Fibroblast of villous mesenchyme (primary cell): ENCODE data around the gene POFUT2. TPM values are rescaled to one million over a fixed set of nuclear protein-coding genes. Genes with fewer than 3 reads are reported as not detected.

ENCODE experiments used
- DNase-seq: peaks from one replicate; pipeline ENCODE4 v3.0.0-alpha.2; 2010; ENCODE audit warnings: low read depth
- H3K4me3 ChIP-seq: 2 replicates; pipeline ENCODE4 v1.5.1; 2011; ENCODE audit warnings: low read depth, mild to moderate bottlenecking, low read length
- total RNA-seq: library from RNA; depleted of rRNA; stranded (reverse); fragments of >200 nt; gene quantifications from 2 replicates; pipeline ENCODE4 v1.2.3, GENCODE V29; 2012
- TF ChIP-seq, protein P1 (sequence below): IDR thresholded peaks from 2 replicates; pipeline ENCODE4 v1.5.1; 2012; ENCODE audit warnings: low read depth, mild to moderate bottlenecking, low read length; ENCODE audit not compliant: insufficient read depth

Gene POFUT2
- total RNA-seq, 1 donor, result 60.0 TPM

DNA sequence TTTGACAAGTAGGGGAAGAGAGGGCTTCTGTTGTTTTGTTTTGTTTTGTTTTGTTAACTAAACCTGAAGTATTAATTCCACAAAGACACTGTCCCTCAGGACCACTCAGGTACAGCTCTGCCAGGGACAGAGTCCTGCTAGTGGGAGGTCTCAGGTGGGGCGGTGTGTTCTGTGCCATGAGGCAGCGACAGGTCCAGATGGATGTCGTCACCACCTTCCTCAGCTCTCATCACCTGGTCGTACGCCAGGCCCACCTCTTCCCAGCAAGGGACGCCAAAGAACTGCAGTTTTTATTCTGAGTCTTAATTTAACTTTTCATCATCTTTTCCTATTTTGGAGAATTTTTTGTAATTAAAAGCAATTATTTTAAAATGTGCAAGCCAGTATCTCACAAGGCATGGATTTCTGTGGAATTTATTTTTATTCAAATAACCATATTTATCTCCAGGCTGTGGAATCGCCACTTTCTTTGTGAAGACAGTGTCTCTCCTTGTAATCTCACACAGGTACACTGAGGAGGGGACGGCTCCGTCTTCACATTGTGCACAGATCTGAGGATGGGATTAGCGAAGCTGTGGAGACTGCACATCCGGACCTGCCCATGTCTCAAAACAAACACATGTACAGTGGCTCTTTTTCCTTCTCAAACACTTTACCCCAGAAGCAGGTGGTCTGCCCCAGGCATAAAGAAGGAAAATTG, 62.5 kb downstream of the POFUT2 start:
- no peak overlapping the region for H3K4me3 ChIP-seq
- TF ChIP-seq, protein P1, sequence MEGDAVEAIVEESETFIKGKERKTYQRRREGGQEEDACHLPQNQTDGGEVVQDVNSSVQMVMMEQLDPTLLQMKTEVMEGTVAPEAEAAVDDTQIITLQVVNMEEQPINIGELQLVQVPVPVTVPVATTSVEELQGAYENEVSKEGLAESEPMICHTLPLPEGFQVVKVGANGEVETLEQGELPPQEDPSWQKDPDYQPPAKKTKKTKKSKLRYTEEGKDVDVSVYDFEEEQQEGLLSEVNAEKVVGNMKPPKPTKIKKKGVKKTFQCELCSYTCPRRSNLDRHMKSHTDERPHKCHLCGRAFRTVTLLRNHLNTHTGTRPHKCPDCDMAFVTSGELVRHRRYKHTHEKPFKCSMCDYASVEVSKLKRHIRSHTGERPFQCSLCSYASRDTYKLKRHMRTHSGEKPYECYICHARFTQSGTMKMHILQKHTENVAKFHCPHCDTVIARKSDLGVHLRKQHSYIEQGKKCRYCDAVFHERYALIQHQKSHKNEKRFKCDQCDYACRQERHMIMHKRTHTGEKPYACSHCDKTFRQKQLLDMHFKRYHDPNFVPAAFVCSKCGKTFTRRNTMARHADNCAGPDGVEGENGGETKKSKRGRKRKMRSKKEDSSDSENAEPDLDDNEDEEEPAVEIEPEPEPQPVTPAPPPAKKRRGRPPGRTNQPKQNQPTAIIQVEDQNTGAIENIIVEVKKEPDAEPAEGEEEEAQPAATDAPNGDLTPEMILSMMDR, result no peak
- no peak for DNase-seq

DNA sequence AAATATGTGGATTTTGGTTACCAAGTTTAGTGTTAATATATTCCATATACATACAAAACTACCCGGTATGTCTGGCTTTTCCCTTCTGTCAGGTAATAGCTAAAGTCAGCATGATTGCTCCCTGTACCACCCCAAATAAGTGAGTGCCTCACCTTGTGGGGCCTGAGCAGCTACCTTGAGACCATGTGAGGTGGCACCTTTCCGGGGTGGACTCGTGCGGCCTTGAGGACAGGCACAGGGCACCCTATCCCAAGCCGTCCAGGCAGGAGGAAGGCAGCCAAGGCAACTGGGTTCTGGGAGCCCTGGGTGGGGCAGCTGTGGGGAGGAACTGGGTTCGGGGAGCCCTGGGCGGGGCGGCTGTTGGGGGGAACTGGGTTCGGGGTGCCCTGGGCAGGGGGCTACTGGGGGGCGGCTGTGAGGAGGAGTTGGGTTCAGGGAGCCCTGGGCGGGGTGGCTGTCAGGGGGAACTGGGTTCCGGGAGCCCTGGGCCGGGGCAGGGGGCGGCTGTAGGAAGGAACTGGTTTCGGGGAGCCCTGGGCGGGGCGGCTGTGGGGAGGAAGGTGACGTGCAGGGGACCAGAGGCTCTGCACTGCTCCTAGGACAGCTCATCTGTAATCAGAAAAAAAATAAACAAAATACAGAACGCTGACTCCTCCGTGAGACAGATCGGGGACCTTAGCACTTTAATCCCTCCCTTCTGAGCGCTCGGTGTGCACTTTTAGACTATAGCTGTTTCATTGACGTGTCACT, 63.3 kb downstream of the POFUT2 start:
- no peak overlapping the region for H3K4me3 ChIP-seq
- TF ChIP-seq, protein P1, result no peak
- DNase-seq, result no peak

DNA sequence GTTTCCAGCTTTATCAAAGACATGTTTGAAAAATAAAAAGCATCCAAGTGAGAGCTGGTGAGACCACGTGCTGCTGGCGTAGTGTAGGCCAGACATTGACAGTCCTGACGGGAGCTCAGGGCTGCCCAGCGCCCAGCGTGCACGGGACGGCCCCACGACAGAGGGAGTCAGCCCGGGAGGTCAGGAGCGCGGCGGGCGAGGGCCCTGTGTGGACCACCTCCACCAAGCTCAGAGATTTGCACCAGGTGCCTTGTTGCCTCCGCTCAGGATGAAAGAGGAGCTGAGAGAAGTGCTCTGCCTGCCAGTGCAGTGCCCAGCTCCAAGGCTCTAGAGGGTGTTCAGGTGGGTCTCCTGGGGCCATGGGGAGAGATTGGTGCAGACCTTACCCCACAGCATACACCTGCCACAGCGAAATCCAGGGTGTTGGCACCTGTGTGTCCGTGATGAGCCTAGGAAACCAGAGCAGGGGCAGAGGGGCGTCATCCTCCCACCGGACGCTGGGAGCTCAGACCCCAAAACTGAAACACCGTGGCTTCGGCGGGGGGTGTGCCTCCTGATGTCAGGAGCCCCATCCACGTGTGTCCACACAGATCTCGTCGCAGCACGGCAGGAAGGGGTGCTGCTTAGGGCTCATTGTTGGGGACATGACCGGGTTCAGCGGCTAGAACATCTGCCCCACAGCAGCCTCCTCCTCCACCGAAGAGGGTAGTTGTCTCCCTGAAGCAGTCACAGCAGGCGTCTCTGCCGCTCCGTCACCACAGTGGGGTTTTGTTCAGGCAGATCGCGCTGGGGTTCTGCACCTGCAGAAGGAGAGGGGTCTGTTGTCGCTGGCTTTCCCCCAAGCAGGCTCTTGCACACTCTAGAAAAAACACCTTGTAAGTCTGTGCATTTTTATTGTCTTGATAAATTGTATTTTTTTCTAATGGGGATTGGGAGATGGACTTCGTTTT, 64.2 kb downstream of the POFUT2 start:
- no peak overlapping the region for H3K4me3 ChIP-seq
- DNase-seq, result no peak
- TF ChIP-seq, protein P1, result no peak

DNA sequence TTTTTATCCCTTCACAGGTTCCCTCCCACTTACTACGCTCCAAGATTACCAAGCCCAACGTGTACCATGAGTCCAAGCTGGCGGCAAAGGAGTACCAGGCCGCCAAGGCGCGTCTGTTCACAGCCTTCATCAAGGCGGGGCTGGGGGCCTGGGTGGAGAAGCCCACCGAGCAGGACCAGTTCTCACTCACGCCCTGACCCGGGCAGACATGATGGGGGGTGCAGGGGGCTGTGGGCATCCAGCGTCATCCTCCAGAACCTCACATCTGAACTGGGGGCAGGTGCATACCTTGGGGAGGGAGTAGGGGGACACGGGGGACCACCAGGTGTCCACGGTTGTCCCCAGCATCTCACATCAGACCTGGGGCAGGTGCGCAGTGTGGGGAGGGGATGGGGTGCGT, 65.7 kb downstream of the POFUT2 start:
- no peak overlapping the region for H3K4me3 ChIP-seq
- TF ChIP-seq, protein P1, result no peak
- no peak for DNase-seq

DNA sequence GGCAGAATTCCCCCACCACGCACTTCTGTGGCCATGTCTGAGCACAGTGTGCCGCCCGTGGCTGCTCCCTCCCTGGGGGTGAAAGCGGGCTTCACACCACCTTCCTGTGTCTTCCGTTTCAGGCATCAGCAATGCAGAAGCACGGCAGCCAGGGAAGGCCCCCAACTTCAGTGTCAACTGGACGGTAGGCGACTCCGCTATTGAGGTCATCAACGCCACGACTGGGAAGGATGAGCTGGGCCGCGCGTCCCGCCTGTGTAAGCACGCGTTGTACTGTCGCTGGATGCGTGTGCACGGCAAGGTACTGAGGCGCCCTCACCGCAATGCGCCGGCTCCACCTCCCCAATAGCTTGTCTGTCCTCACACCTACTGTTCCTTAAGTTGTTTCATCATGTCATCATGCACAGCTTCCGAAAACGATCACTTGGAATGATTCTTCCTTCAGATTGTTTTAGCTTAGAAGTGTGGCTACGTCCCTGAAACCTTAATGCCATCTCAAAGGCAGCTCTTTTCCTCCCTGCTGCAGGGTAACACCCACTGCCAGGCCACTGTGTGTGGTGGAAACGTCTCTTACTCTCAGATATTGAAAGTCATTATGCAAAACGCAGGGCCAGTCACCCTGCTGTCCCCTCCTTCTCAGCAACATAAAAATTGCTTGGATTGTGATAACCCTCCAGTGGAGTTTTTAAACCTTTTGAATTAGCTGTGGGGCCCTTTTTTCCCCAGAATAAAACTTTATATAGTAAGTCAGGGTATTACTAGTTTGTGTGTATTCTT, 66.8 kb downstream of the POFUT2 start:
- TF ChIP-seq, protein P1, result no peak
- no peak for DNase-seq
- H3K4me3 ChIP-seq, result no peak overlapping the region

DNA sequence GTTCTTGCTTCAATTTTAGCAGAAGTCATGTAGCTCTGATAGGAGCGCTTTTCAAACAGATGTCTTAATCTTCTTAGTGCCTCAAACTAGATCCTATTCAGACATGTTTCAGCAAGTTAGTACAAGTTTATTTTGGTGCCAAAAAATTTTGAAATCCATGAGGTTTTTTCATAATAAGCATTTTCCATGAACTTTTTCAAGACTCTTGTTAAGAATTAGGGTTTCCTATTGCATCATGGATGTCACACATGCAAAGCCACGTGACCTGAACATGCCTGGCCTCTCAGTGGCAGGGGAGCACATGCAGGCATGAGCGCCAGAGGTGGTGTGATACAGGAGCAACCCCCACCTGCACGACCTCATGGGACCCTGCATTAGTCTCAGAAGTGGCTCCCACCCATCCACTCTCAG, 67.6 kb downstream of the POFUT2 start:
- DNase-seq, result peak; percentile 38
- TF ChIP-seq, protein P1, result no peak
- H3K4me3 ChIP-seq, result no peak overlapping the region
